Measurements from ENCODE around the gene KRTAP12-2.
"Not testable (repeated sequence)": the region's sequence is repeated elsewhere in the genome, so short reads cannot be mapped to it uniquely, and the experiment has no call there.

The KRTAP12-2 gene

DNA sequence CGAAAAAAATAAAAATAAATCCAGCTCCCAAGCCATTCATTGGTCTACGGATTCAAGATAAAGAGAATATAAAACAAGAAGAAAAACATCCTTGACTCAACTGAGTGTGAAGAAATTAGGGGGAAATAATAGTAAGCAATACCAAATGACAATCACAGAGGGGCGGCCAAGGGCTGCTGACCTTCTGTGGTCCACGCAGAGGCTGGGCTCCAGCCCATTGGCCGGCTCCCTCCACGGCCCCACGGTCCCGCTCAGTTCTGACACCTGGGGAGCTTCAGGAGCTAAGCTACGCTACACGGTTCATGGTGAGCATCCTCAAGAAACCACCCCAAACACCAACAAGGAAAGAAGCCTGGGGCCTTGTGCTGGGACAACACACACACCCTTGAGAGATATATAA, 29.8 kb upstream of the KRTAP12-2 start:
- TF ChIP-seq CTCF (IDR thresholded peaks at IDR 0.05; ENCODE audit: low read depth, low read length, missing control alignments), result no peak
- DNase-seq (ENCODE audit: extremely low read depth, low read depth), result no peak
- no peak overlapping the region for H3K4me3 ChIP-seq (replicated peaks; ENCODE audit: low read depth, low read length)

- no peak for TF ChIP-seq CTCF (IDR thresholded peaks at IDR 0.05; ENCODE audit: low read depth, low read length, missing control alignments)
- no peak for DNase-seq (ENCODE audit: extremely low read depth, low read depth)
- H3K4me3 ChIP-seq (replicated peaks; ENCODE audit: low read depth, low read length), result no peak overlapping the region
Measured at GRCh38 chr21:44695641-44696040, 28.9 kb upstream of the KRTAP12-2 start.

DNA sequence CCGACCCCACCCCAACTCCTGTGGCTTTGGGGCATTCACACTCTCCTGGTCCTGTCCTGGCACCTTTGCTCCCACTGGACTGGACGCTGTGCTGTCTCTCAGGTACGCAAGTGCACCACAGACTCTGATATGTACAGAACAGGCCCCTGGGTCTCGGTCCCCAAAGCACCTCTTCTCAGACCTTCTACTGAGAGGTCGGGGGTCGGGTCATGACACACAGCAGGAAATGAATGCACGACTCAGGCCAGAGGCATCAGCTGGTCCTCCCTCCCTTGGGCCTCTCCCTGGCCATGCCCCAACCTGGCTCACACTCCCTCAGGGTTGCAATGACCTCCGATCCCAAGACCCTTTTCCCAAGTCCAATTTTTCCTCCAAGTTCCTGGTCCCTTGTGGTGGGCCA, 28.5 kb upstream of the KRTAP12-2 start:
- no peak for TF ChIP-seq CTCF (IDR thresholded peaks at IDR 0.05; ENCODE audit: low read depth, low read length, missing control alignments)
- no peak overlapping the region for H3K4me3 ChIP-seq (replicated peaks; ENCODE audit: low read depth, low read length)
- DNase-seq (ENCODE audit: extremely low read depth, low read depth), result no peak

DNA sequence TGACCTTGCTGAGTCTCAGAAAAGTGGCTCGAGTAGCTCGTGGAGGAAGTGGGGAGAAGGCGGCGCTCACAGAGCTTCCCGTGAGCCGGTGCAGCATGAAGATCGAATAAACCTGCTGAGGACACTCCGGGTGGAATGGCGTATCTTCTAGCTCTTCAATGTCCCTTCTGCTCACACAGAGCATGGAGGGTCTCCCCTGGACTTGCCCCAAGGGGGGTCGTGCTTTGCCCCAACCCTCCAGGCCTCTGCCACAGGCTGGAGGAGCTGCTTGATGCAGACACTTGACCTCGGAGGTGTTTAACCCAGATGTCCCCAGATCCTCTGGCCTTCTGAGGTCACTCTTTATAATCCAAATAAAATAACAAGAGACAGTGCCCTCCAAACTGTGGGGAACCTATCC, 28.0 kb upstream of the KRTAP12-2 start:
- no peak for DNase-seq (ENCODE audit: extremely low read depth, low read depth)
- TF ChIP-seq CTCF (IDR thresholded peaks at IDR 0.05; ENCODE audit: low read depth, low read length, missing control alignments), result no peak
- no peak overlapping the region for H3K4me3 ChIP-seq (replicated peaks; ENCODE audit: low read depth, low read length)

DNA sequence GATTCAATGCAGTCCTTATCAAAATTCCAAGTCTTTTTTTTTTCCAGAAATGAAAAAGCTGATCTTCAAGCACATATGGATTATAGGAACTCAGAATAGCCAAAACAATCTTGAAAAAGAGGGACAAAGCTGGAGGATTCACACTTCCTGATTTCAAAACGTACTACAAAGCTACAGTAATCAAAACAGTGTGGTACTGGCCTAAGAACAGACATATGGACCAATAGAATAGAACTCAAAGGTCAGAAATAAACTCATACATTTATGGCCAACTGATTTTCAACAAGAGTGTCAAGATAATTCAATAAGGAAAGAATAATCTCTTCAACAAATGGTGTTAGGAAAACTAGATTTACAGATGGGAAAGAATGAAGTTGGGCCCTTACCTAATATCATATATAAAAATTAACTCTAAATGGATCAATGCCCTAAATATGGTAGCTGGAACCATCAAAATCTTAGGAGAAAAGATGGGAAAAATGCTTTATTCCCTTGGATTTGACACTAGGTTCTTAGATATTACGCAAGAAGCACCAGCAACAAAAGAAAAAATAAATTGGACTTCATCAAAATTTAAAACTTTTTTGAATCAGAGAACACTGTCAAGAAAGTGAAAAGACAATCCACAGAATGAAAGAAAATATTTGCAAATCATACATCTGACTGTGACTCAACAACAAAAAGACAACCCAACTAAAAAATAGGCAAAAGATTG, 26.2 kb upstream of the KRTAP12-2 start:
- no peak for DNase-seq (ENCODE audit: extremely low read depth, low read depth)
- H3K4me3 ChIP-seq (replicated peaks; ENCODE audit: low read depth, low read length), result no peak overlapping the region
- TF ChIP-seq CTCF (IDR thresholded peaks at IDR 0.05; ENCODE audit: low read depth, low read length, missing control alignments), result no peak

DNA sequence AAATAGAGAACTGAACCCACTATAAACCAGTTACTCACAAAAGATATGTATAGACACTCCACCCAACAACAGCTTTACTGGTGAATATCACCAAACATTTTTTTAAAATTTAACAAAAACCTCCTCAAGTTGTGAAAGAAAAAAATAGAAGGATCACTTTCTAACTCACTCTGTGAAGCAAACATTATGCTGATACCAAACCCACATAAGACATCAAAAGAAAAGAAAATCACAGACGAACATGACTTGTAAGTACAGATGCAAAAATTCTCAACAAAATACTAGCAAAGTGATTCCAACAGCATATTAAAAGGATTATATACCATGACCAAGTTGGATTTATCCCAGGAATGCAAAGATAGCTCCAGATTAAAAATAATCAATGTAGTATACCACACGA, 25.0 kb upstream of the KRTAP12-2 start:
- no peak overlapping the region for H3K4me3 ChIP-seq (replicated peaks; ENCODE audit: low read depth, low read length)
- no peak for DNase-seq (ENCODE audit: extremely low read depth, low read depth)
- TF ChIP-seq CTCF (IDR thresholded peaks at IDR 0.05; ENCODE audit: low read depth, low read length, missing control alignments), result no peak

DNA sequence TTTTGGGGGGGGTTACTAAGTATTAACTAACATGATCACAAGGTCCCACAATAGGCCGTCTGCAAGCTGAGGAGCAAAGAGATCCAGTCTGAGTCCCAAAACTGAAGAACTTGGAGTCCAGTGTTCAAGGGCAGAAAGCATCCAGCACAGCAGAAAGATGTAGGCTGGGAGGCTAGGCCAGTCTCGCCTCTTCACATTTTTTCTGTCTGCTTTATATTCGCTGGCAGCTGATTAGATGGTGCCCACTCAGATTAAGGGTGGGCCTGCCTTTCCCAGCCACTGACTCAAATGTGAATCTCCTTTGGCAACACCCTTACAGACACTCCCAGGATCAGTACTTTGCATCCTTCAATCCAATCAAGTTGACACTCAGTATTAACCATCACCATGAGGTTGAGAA, 23.0 kb upstream of the KRTAP12-2 start:
- DNase-seq (ENCODE audit: extremely low read depth, low read depth); H3K4me3 ChIP-seq (replicated peaks; ENCODE audit: low read depth, low read length): not testable (repeated sequence)

Measured in HFF-Myc (cell line).